ENCODE data around the gene TOX3.

TOX3 gene

DNA sequence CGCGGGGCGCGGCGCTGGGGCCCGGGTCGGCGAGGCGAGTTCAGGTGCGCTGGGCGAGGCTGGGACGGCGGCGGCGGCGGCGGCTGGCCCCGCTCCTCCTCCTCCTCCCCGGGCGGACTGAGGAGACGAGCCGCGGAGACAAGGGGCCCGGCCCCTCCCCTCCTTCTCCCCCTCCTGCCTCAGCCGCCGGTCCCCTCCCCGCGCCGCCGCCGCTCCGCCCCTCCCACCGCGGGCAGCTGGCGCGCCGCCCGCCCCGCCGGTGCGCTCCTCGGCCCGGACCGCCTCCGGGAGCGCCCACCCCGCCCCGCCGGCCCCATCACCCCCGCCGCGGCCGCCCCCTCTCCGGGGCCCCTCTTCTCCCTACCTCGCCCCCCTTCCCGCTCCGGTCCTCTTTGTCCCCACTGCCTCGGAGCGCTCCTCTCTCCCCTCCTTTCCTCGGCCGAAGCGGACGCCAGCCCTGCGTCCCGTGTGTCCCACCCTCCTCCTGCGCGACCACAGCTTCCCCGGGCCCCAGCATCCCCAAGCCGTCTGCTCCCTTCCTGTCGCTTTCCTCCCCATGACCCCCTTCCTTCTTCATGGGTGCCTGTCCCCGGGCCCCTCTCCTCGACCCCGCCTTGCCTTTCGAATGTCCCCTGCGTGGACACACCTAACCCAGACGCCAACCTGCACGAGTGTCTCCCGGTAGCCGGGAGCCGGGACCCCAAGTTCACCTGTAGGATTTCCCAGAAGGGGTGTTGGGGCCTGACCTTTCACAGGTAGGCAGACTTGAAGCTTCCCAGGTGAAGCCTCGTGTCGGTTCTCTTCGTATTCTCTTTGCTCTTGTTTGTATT, at the start of gene TOX3:
TOX3 (minus strand) TSS at position 140 of the 830 bp plus-strand sequence. CDS start 420 bp downstream, outside the sequence.
- no peak for FAIRE-seq

- no peak for FAIRE-seq
Measured at GRCh38 chr16:52592778-52593177, 45.8 kb upstream of the TOX3 start.

GRCh38 chr16:52591934-52592592, 45.1 kb upstream of the TOX3 start:
- no peak for FAIRE-seq

GRCh38 chr16:52591471-52591870, 44.5 kb upstream of the TOX3 start:
- FAIRE-seq, result no peak

DNA sequence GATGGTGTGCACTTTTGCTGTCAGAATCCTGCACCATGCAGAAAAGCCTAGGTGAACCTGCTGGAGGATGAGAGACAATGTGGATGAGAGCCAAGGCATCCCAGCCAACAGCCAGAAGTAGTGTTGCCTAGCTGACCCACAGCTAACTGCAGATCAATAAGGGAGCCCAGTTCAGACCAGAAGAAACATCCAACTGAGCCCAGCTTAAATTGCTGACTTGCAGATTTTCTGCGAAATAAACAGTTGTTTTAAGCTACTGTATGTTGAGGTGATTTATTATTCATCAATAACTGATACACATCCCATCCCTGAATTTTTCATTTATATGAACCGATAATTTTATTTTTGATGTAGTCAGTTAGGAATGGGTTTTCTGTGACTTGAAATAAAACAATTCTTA, 39.2 kb upstream of the TOX3 start:
- FAIRE-seq, result no peak

DNA sequence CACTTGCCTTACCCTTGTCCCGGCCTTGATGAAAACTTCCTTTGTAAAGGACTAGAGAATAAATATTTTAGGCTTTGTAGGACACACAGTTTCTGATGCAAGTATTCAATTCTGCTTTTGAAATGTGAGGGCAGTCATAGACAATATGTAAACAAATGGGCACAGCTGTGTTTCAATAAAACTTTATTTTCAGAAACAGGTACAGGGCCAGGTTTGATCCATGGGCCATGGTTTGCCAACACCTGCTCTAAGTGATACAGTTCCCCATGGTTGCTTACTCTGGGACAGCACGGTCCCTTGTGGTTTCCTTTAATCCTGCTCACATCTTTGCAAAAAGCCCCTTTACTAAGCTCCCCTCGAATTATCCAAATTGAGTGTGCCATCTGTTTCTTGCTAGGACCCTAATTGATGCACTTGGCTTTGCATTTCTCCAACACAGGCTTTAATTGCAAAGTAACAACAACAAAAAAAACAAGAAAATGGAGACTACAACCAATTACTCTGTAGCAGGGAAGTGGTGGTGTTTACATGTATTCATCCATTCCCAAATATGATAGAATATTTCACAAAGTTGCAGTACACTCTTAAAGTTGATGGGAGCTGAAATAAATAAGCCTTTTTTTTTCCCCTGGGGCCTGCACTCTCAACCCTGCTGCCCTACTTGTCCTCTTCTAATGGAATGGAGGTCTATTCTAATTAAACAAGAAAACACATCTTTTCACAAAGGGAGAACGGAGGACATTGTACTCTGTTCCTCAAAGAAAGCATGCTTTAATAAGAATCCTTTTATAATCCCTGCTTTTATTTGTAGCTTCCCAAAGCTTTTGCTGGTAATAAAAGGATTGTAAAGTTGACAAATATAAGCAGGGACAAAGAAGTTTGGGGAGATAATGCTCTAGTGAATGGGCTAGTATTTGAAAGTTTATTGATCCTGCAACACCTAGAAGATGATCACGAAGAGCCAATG, 37.7 kb upstream of the TOX3 start:
- FAIRE-seq, result no peak

- FAIRE-seq, result no peak
Measured at GRCh38 chr16:52581530-52581929, 34.6 kb upstream of the TOX3 start.

DNA sequence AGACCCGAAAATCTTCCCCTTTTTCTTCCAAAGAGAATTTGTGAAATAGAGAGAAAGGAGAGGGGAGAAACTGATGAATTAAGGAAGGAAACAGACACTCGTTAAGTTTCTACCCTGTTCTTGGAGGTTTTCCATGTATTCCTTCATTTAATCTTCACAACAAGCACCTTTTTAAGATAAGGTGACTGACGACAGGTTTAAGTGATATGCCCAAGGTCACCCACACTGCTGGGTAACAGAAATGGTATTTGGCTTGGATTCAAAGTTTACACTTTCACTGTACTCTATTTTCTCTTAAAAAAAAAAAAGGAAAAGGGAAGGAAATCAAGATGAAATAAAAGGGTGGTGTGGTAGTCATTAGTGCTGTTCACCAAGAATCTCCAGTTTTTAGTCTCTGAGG, 33.5 kb upstream of the TOX3 start:
- FAIRE-seq, result no peak

DNA sequence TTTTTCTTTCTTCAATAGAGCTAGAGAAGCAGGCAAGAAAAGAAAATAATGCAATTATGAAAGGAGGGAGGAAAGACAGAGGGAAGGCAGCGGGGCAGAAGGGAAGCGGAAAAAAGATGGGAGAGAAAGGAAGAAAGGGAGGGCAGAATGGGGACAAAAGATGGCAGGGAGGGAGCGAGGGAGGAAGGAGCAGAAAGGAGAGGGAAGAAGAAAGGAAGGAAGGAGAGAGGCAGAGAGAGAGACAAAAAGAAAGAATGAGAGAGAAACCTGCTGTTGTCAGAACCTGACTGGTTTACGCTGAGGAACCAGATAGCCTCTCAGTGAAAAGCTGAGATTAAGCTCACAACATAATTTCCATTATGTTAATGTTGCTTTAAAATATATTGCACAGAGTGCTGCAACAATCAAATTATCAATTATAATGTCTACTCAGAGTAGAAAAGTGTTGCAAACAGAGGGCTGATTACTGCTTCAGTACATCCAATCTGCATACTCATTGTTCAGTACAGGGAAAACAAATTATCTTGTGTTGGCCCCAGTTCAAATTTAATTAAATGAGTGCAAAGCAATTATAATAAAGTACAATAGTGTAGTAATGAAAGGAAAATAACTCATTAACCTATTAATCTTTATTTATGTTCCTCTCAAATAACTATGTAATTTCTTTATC, 32.0 kb upstream of the TOX3 start:
- no peak for FAIRE-seq

DNA sequence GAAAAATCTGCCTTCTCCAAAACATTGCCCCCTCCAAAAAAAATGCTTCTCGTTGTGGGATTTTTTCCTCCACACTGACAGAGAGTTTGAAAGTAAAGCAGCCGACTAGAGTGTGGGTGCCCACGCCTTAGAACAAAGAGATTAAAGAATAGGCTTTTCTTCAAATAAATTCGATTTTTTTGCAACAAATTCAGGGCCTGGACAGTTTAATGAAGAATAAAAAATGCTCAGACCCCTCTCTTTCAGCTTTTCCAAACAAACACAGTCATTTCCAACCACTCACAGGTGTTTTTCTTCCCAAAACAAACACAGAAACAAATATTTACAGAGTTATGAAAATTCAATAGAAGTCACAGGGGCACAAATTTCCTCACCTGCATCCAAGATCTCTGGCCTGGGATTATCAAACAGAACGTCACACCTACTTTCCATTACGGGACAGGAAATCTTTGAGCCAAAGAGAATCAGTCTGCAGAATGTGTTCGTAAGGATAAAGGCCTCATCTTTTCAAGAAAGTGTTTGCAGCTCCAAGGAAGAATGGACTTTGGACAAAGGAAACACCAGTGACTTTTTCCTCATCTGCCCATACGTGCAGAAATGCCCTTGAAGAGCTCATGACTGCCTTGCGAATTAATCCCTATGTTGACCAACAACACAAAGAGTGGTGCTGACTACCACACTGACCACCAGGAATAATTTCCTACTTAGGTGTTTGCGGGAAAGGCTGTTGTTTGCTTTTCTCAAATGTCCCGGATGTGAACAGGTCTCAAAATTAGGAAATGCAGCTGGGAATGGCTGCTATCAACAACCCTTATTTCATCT, 31.3 kb upstream of the TOX3 start:
- FAIRE-seq, result no peak

- no peak for FAIRE-seq
Measured at GRCh38 chr16:52577130-52577706, 30.3 kb upstream of the TOX3 start.

GRCh38 chr16:52573365-52574299, 26.7 kb upstream of the TOX3 start:
- no peak for FAIRE-seq

DNA sequence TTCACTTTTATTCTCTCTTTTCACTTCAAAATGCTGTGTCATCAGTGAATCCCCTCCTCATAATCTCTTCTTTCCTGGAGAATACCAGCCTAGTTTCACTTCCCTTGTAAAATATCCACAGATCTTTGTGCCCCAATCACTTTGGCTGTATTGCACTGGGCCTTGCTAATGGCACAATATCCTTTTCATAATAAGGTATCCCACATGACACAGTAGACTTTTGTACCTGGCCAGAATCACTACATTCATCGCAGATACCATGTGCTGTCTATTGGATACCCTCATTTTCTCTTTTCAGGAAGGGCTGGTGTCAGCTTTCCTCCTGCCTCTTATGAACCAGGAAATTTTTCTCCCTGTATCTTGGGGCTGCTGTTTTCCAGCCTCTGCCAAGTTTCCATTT, 25.7 kb upstream of the TOX3 start:
- FAIRE-seq, result no peak

DNA sequence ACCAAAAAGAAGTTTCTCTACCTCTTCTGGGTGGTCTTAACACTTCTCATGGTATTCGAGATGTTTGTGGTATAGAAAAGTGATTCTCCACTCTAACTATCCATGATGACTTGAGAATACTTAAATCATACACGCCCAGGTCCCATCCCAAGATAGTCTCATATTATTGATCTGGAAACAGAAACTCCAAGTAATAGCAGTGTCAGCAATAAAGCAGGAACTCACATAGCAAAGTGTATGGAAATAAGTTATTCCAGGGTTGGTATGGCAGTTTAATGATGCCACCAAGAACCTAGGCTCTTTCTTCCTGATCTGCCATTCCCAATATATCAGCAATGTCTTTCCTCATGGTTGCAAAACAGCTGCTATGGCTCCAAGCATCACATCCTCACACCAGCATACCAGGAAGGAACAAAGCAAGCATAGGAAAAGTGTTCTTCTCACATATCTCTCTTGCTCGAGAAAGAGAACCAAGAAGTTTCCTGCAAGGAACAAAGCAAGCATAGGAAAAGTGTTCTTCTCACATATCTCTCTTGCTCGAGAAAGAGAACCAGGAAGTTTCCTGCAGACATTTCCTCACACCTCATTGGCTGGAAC, 23.6 kb upstream of the TOX3 start:
- FAIRE-seq, result no peak

DNA sequence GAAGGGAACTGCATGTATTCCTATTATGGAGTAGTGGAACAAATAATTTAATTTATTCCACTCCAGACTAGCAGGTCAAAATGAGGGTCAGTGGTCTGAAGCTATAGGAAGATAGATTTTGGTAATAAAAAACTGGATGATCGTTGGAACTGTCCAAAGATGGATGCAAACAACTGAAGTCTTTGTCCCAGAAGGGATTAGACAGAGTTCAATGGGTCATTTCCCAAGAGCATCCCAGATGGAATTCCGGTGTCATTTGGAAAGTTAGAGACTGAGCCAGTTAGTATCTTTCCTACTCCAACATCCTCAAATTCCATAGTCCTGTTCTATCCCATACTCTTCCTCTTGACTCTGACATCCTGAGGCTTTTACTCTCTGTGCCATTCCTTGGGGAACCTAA, 22.8 kb upstream of the TOX3 start:
- FAIRE-seq, result no peak

DNA sequence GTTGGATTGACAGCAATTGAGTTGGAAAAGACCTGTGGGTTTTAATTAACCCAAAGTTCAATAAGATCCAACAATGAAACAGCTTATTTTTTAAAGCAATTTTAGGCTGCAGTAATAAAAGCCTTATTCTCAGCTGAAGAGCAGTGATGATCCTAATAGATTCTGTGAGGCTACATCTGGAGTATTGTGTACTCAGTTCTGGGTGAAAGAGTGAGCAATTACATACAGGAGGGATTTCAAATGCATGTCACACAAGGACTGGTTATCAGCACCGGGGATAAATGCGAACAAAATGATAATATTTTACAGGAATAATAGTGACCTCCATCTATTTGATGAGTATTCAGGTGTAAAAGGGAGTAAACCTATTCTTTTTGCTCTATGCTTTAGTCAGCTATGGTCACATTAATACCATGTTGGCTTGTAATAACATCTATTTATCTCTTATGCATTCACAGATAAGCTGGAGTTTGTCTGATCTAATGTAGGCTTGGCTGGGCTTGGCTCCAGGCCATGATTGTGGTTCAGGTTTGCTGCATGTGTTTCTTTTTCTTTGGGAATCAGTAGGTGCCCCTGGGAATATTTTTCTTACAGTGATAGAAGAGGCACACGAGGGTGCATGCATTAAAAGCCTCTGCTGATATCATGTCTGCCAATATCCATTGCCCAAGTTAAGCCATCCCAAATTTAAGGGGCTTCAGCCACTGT, 22.2 kb upstream of the TOX3 start:
- FAIRE-seq, result no peak

- FAIRE-seq, result no peak
Measured at GRCh38 chr16:52568495-52568894, 21.6 kb upstream of the TOX3 start.

GRCh38 chr16:52567193-52567592, 20.2 kb upstream of the TOX3 start:
- no peak for FAIRE-seq

Measured in colon (tissue), 2 donors.